ENCODE results near the gene WDR70.
"Not testable (repeated sequence)": the region's sequence is repeated elsewhere in the genome, so short reads cannot be mapped to it uniquely, and the experiment has no call there.

GRCh38 chr5:37463191-37464051 lies 84.3 kb downstream of the WDR70 start:
- TF ChIP-seq POLR2A (IDR thresholded peaks at IDR 0.05); CTCF (IDR thresholded peaks at IDR 0.05); EP300 (IDR thresholded peaks at IDR 0.05; ENCODE audit: low read depth): not testable (repeated sequence)

Data from transverse colon (tissue), 3 donors.